Memory B cell (primary cell): ENCODE measurements around the gene USP47.

Source experiments
- ATAC-seq: fragments of 150-1000 bp; cut with Tn5 transposase; 2 replicates; pipeline ENCODE4 v1.10.0; 2021; ENCODE audit warnings: low read depth, mild to moderate bottlenecking, moderate library complexity
- DNase-seq, 2 donors: peaks; one replicate each; pipeline ENCODE4 v3.0.0; 2022; ENCODE audit warnings: low spot score in 2 of 2
- H3K27ac Mint-ChIP-seq: one replicate; pipeline ENCODE4 v1.8.0; 2022; ENCODE audit warnings: mild to moderate bottlenecking, moderate library complexity, mixed read lengths
- H3K27me3 Mint-ChIP-seq: one replicate; pipeline ENCODE4 v1.8.0; 2022; ENCODE audit warnings: mixed read lengths
- H3K36me3 Mint-ChIP-seq: one replicate; pipeline ENCODE4 v1.8.0; 2022; ENCODE audit warnings: mild to moderate bottlenecking, mixed read lengths
- H3K4me1 Mint-ChIP-seq: one replicate; pipeline ENCODE4 v1.8.0; 2022; ENCODE audit warnings: mixed read lengths
- H3K4me3 Mint-ChIP-seq: one replicate; pipeline ENCODE4 v1.8.0; 2022; ENCODE audit warnings: mild to moderate bottlenecking, moderate library complexity, mixed read lengths
- H3K9me3 Mint-ChIP-seq: one replicate; pipeline ENCODE4 v1.8.0; 2022; ENCODE audit warnings: mixed read lengths

USP47 gene

DNA sequence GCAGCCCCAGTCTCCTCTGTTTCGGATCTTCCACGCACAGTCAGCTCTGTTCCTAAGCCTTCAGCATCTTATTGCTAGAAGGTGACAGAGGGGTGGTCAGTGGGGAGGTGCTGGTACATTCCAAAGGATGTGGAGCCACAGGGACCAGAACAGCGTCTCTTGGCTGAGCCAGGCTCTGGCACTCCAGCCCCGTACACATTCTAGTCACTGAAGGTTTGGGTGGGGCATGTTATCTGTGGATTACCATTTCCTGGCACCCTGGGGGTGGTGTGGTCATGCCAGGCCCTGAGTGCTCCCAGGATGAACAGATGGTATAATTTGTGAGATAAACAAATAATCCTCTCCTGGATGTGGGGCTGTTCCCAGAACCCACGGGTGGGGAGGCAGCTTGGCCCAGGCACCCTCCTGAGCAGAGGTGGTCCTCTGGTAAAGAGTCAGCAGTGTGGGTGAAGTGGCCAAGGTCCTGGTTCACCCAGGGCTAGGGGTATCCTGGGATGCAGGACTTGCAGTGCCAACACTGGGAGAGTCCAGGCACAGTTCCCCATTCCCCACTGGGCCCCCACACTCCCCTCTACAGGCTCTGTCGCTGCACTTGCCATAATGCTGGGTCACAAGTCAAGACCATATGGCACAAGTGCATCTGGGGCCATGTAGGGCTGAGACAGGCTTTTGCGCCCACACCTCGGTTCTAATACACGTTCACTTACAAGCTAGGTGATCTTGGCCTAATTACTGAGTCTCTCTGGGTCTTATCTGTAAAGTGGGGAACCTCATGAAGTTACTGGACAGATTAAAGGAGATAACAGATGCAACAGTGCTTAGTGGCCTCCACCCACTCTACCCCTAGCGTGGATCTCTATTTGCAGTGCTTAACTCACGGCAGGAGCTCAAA is 133.7 kb downstream of the USP47 start:
- no peaks in the 10 kb centered on the region for H3K36me3 Mint-ChIP-seq
- DNase-seq (no peak), ATAC-seq (no peak)
- H3K4me1 Mint-ChIP-seq, result peaks cover 3% of the 10 kb centered on the region
- no peak overlapping the region for H3K4me3 Mint-ChIP-seq
- peaks cover 3% of the 10 kb centered on the region for H3K9me3 Mint-ChIP-seq
- H3K27ac Mint-ChIP-seq, result no peak overlapping the region
- no peaks in the 10 kb centered on the region for H3K27me3 Mint-ChIP-seq

DNA sequence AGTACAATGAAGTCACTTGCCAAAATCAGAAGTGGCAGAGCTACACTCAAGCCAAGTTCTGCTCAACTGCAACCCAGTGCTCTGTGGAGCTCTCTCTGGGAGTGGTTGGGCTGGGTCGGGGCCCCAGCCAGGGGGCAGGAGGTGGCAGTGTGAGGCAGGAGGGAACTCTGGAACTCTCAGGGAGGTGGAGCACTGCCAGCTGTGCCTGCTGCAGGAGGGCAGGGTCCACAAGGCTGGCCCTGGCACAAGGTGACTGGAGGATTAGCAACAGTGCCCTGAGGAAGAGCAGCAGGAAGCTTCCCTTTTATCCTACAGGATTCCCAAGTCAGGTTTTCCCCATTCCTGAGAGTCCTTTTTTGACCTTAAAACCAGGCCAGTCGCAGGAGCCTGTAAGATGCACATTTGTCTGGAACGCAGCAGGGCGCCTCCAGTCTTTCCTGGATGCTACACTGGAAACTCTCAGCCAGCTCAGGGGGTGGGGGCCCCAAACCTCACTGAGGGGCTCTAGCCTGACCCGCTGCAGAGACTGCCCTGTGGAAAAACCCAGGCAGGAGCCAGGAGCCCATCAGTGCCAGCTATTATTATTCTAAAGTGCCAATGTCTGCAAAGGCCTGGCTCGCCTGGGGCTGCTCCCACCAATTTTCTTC is 134.8 kb downstream of the USP47 start:
- ATAC-seq (no peak), DNase-seq (no peak)
- H3K27ac Mint-ChIP-seq, result no peak overlapping the region
- H3K9me3 Mint-ChIP-seq, result peaks cover 3% of the 10 kb centered on the region
- H3K27me3 Mint-ChIP-seq, result peaks cover under 1% of the 10 kb centered on the region
- no peak overlapping the region for H3K4me3 Mint-ChIP-seq
- H3K4me1 Mint-ChIP-seq, result peaks cover 3% of the 10 kb centered on the region
- H3K36me3 Mint-ChIP-seq, result no peaks in the 10 kb centered on the region

DNA sequence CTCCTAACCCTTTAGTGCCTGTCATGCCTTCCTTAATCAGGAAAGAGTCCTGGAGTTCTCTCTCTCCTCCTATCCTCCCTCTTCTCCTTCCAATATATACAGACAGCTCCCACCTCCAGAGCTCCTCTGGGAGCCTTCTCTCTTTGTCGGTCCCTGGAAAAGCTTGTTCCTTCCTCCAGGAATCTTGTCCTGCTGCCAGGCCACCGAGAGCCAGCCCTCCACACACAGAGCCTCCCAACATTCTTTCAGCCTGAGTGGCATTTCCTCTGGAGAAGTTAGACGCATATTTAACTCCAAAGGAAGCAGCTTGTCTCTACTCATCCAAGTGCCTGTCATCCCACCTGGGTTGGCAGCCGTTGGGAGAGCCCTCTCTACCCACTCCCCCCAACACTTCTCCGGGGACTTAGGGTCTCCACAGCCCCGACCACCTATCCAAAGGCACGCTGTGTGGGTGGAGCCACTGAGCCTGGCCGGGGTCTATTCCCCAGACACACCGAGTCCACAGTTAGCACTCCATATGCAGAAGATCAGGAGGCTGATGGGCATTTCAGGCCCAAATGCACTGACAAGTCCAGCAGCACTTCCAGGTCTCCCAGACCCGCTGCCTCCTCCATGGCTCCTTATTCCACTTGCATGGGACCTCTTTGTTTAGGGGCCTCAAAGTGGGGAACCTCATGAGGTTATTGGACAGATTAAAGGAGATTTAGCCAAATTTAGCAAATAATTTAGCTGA is 135.6 kb downstream of the USP47 start:
- ATAC-seq, result no peak
- Mint-ChIP-seq H3K4me3 (no peak overlapping the region), H3K4me1 (peaks cover 3% of the 10 kb centered on the region), H3K27me3 (peaks cover 4% of the 10 kb centered on the region), H3K9me3 (peaks cover 3% of the 10 kb centered on the region), H3K27ac (no peak overlapping the region), H3K36me3 (no peaks in the 10 kb centered on the region)
- no peak for DNase-seq

DNA sequence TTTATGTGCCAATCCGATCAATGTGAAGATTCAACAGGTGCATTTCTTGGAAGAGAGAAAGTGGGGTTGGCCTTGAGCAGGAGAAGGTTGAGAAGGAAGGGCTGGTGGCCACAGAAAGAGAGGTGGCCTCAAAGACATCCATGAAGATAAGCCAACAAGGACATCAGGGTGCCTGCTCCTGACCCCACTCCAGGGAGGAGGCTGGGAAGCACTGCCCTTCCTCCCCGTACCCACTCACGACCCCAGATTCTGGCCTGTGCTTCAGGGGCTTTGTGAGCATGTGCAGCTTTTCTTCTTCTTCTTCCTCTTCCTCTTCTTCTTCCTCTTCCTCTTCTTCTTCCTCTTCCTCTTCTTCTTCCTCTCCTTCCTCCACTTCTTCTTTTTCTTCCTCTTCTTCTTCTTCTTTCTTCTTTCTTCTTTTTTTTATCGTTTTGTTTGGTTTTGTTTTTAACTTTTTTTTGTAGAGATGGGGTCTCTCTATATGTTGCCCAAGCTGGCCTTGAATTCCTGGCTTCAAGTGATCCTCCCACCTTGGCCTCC is 136.4 kb downstream of the USP47 start:
- DNase-seq (no peak), ATAC-seq (no peak)
- Mint-ChIP-seq H3K36me3 (no peaks in the 10 kb centered on the region), H3K4me1 (peaks cover 3% of the 10 kb centered on the region), H3K4me3 (no peak overlapping the region), H3K27ac (peak overlapping the region; percentile 17), H3K9me3 (peaks cover 3% of the 10 kb centered on the region), H3K27me3 (peaks cover 4% of the 10 kb centered on the region)

DNA sequence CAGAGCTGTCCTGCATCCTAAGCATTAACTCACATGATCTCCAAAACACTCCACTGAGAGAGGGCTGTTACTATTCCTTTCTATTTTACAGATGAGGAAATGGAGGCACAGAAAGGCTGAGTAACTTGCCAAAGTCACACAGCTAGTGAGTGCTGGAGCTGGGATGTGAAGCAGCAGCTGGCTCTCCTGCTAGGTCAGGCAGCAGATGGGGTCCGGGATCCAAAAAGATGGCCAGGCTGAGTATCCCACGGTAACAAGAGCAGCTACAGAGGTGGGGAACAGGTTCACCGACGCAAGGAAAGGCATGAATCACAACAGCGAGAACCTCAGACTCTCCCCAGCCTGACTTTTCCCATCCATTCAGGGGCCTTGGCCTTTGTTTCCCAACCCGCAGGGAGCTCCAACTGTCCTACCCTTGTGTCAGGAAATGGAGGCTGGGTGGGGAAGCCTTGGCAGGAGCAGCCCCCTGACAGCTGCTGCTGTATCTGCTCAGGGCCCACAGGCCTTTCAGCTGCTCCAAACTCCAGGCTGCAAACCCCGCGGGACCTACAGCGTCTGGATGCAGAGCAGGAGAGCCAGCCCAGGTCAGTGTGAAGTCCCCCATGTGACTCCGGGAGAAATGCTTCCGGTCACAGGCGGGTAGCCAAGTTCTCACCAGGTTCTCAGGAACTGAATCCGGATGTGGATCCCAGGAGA is 137.2 kb downstream of the USP47 start:
- Mint-ChIP-seq H3K9me3 (peaks cover 3% of the 10 kb centered on the region), H3K27me3 (peaks cover 4% of the 10 kb centered on the region), H3K36me3 (no peaks in the 10 kb centered on the region), H3K4me1 (peaks cover 3% of the 10 kb centered on the region), H3K27ac (peak overlapping the region; percentile 17), H3K4me3 (no peak overlapping the region)
- ATAC-seq (no peak), DNase-seq (no peak)

DNA sequence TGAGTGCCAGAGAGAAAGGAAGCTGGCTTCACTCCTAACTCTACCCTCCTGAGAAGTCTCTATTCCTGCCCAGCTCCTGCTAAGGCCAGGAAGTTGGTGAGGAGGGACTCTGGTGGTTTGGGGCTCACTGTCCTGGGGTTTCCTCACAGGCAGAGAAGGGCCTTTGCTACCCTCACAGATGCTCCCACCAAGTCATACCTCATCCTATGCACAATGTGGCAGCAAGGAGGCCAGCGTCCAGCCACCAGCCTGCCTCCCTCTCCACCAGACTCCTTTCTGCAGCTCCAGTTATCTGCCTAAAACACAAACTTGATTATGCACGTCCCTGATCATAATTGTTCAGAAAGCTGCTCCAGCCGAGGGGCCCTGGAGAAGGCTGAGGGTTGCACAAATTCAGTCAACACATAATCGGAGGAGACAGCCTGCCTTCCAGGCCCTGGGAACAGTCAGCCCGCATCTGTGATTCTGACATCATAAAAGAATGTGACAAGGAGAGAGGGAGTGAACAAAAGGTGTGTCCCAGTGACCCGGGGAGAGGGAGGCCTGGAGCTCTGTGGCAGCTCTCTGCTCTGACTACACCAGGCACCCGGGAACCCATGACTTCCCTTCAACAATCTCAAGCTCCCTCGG is 137.8 kb downstream of the USP47 start:
- Mint-ChIP-seq H3K9me3 (peaks cover 3% of the 10 kb centered on the region), H3K27me3 (peaks cover 4% of the 10 kb centered on the region), H3K27ac (no peak overlapping the region), H3K4me3 (no peak overlapping the region), H3K4me1 (peaks cover 3% of the 10 kb centered on the region), H3K36me3 (no peaks in the 10 kb centered on the region)
- ATAC-seq, result no peak
- no peak for DNase-seq

DNA sequence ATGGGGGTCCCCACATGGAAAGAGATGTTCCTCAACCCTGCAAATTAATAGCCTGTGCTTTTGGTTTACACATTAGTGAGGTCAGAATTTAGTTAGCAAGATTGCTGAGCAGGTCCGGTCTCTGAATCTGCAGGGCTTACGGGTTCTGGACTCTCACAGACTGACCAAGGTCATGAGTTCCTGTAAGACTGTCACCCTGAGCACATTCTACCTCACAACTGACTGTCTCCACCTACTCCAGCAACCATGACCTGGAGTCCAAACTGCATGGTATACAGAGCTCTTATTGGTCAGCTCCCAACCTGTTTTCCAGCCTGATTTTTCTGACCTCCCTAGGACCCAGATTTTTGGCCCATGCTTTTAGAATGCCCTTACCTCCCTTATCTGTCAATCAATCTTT is 138.4 kb downstream of the USP47 start:
- DNase-seq, result no peak
- Mint-ChIP-seq H3K36me3 (no peaks in the 10 kb centered on the region), H3K27me3 (peaks cover 4% of the 10 kb centered on the region), H3K27ac (no peak overlapping the region), H3K4me3 (no peak overlapping the region), H3K9me3 (peaks cover 3% of the 10 kb centered on the region), H3K4me1 (peaks cover 3% of the 10 kb centered on the region)
- ATAC-seq, result no peak

DNA sequence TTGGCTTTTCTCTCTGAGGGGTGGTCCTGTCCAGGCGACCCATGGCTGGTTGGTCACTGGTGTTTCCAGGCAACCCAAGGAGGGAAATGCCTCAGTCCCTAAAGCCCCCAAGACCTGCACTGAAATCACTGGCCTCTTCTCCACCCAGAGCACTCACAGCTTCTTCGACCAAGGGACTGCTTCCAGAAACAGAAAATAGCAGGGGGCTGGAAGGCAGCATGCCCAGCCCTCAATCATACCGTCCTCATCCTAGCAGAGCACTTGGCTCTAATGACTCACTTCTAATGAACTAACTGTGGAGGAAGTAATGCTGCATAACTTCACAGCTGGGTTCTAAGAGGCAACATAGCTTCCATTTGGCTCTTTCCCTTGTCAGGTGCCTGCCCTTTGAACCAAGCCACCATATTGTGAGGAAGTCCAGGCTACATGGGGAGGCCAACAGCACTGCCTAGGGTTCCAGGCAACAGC is 139.1 kb downstream of the USP47 start:
- peaks cover 3% of the 10 kb centered on the region for H3K9me3 Mint-ChIP-seq
- H3K36me3 Mint-ChIP-seq, result no peaks in the 10 kb centered on the region
- H3K27me3 Mint-ChIP-seq, result peaks cover 4% of the 10 kb centered on the region
- ATAC-seq (no peak), DNase-seq (no peak)
- H3K27ac Mint-ChIP-seq, result no peak overlapping the region
- H3K4me3 Mint-ChIP-seq, result no peak overlapping the region
- H3K4me1 Mint-ChIP-seq, result peaks cover 3% of the 10 kb centered on the region

DNA sequence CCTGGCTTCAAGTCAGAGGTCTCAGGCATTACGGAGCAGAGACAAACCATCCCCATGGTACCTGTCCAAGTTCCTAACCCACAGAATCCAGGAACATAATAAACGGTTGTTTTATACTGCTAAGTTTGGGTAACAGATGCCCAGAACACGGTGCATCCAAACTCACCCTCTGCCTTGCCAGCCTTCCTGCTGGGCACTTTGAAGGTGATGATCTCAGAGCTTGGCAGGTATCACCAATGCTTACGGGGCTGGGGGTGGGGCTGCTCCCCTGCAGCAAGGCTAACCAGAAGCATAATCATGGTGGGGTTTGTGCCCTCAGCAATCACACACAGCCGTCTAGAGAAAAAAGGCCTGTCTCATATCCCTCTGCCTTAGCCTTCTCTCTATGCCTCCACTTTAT is 139.6 kb downstream of the USP47 start:
- Mint-ChIP-seq H3K36me3 (no peaks in the 10 kb centered on the region), H3K27ac (no peak overlapping the region), H3K9me3 (peaks cover 3% of the 10 kb centered on the region), H3K4me3 (no peak overlapping the region), H3K4me1 (peaks cover 3% of the 10 kb centered on the region), H3K27me3 (peaks cover 4% of the 10 kb centered on the region)
- DNase-seq, result no peak
- ATAC-seq, result no peak

DNA sequence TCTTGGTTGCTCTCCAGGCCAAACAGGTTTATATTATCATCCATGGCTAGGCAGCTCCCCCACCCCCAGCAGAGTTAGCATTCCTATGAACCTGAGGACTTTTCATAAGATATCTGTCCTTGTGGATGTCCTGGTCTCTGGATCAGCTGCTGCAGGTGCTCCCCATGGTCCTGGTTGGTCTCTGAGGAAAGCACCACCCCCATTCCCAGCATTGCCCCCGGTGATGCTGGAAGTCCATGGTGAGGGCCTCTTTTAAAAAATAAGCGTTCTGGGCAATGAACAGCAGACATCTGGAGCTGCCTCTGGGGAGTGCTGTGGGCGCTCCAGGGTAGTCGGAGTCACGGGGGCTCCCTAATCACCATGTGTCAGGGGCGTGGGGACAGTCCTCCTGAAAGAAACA is 140.1 kb downstream of the USP47 start:
- peaks cover 3% of the 10 kb centered on the region for H3K9me3 Mint-ChIP-seq

DNA sequence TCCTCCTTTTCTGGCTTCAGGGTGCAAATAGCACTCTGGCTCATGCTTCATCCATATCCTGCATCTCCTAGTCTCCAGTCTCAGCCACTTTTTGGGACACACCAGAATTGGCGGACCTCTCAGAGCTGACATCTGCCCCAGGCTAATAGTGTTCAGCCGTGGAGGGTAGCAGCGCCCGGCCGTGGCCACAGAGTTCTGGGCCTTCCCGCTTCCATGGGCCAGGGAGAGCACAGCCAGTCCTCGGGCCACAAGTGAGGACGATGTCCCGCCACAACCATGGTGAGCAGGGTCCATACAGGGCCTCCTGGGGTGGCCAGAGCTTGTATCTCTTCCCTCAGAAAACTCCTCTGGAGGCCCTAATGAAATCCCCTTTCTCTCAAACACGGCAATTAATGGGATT is 140.7 kb downstream of the USP47 start:
- no peak overlapping the region for H3K4me3 Mint-ChIP-seq
- peaks cover 3% of the 10 kb centered on the region for H3K9me3 Mint-ChIP-seq
- peaks cover 5% of the 10 kb centered on the region for H3K27me3 Mint-ChIP-seq
- peaks cover 3% of the 10 kb centered on the region for H3K4me1 Mint-ChIP-seq
- H3K36me3 Mint-ChIP-seq, result no peaks in the 10 kb centered on the region
- DNase-seq (no peak), ATAC-seq (no peak)
- H3K27ac Mint-ChIP-seq, result no peak overlapping the region

More for the DNA sequence above, 140.1 kb downstream of the USP47 start:
- DNase-seq, result no peak
- Mint-ChIP-seq H3K27me3 (peaks cover 4% of the 10 kb centered on the region), H3K4me1 (peaks cover 3% of the 10 kb centered on the region), H3K27ac (no peak overlapping the region), H3K36me3 (no peaks in the 10 kb centered on the region), H3K4me3 (no peak overlapping the region)
- ATAC-seq, result no peak

DNA sequence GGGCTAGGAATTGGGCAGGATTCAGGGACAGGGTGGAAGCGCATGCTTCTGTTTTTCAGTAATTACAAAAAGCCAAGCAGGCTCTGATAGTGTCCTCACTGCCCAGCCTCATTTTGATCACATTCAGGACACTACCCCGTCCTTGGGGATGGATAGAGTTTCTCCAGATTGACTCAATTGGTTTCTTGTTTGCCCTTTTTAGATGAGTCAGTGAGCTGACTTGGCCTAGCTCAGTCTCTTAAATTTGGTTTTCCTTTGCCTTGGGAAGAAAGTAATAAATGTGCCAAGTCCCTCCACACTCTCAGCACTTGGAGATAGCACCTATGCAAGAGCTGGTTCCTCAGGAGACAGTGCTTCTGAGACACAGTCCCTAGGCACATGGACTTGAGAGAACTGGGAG is 141.2 kb downstream of the USP47 start:
- Mint-ChIP-seq H3K27me3 (peaks cover 5% of the 10 kb centered on the region), H3K36me3 (no peaks in the 10 kb centered on the region), H3K4me1 (peaks cover 3% of the 10 kb centered on the region), H3K27ac (no peak overlapping the region), H3K9me3 (peaks cover 3% of the 10 kb centered on the region), H3K4me3 (no peak overlapping the region)
- no peak for ATAC-seq
- no peak for DNase-seq

DNA sequence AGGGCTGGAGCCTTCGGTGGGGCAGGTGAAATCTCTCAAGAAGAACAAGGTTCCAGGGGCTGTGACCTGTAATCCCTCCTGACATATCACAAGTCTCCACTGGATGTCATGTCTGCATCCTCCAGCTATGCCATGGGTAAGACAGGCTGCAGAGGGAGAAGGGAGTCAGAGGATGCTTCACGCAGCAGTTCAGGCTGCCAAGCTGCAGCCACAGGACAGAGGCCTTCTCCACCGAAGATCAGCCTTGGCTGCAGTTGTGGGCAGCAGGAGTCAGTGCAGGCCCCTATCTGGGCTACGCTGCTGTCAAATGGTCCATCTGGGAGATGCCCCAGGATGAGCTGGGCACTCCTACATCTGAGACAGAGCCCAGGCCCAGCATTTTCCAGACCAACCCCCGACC is 141.7 kb downstream of the USP47 start:
- Mint-ChIP-seq H3K4me1 (peaks cover under 1% of the 10 kb centered on the region), H3K4me3 (no peak overlapping the region), H3K9me3 (peaks cover under 1% of the 10 kb centered on the region), H3K36me3 (no peaks in the 10 kb centered on the region), H3K27me3 (peaks cover 5% of the 10 kb centered on the region), H3K27ac (no peak overlapping the region)
- no peak for DNase-seq
- no peak for ATAC-seq
